HG03060 (cell line): ENCODE measurements around the gene TBX4.
"Not testable (repeated sequence)": the region's sequence is repeated elsewhere in the genome, so short reads cannot be mapped to it uniquely, and the experiment has no call there.

ENCODE experiments used
- ATAC-seq: cut with Tn5 transposase; IDR thresholded peaks from one replicate; pipeline ENCODE4 v1.9.1; 2021; ENCODE audit warnings: low read depth, moderate number of reproducible peaks; ENCODE audit not compliant: unreplicated experiment

Gene TBX4

GRCh38 chr17:61480414-61480807 lies 28.2 kb downstream of the TBX4 start:
- no peak for ATAC-seq

- ATAC-seq: no peak
Measured at GRCh38 chr17:61481421-61481820, 29.2 kb downstream of the TBX4 start.

GRCh38 chr17:61482467-61482866 lies 30.2 kb downstream of the TBX4 start:
- ATAC-seq: no peak

GRCh38 chr17:61483778-61484116 lies 31.5 kb downstream of the TBX4 start:
- no peak for ATAC-seq

- no peak for ATAC-seq
Measured at GRCh38 chr17:61484174-61484573, 32.0 kb downstream of the TBX4 start.

- no peak for ATAC-seq
Measured at GRCh38 chr17:61485067-61485775, 33.0 kb downstream of the TBX4 start.

GRCh38 chr17:61486135-61487120 lies 34.2 kb downstream of the TBX4 start:
- ATAC-seq: no peak

GRCh38 chr17:61487161-61487988 lies 35.2 kb downstream of the TBX4 start:
- ATAC-seq: no peak

- ATAC-seq: no peak
Measured at GRCh38 chr17:61487989-61488595, 35.9 kb downstream of the TBX4 start.

GRCh38 chr17:61488878-61489718 lies 36.9 kb downstream of the TBX4 start:
- ATAC-seq: no peak

GRCh38 chr17:61489719-61490490 lies 37.7 kb downstream of the TBX4 start:
- ATAC-seq: no peak

GRCh38 chr17:61490540-61490975 lies 38.3 kb downstream of the TBX4 start:
- no peak for ATAC-seq

GRCh38 chr17:61491981-61492380 lies 39.8 kb downstream of the TBX4 start:
- no peak for ATAC-seq

GRCh38 chr17:61492759-61493526 lies 40.7 kb downstream of the TBX4 start:
- no peak for ATAC-seq

- ATAC-seq: not testable (repeated sequence)
Measured at GRCh38 chr17:61493830-61494324, 41.7 kb downstream of the TBX4 start.

GRCh38 chr17:61494325-61495160 lies 42.3 kb downstream of the TBX4 start:
- no peak for ATAC-seq
